HepG2 (cell line): ENCODE measurements around the gene LCE5A. TPM values are rescaled to one million over a fixed set of nuclear protein-coding genes. Genes with fewer than 3 reads are reported as not detected.

Experiments used
- ATAC-seq: fragments of 200-7000 bp; cut with Tn5 transposase; 3 replicates; pipeline ENCODE4 v1.9.1; 2020; ENCODE audit warnings: mild to moderate bottlenecking, moderate library complexity
- Bru-seq: library from RNA; stranded (reverse); fragments of 400-500 nt; gene quantifications from one replicate; lab custom pipeline; 2021; lab: Mats Ljungman, UMichigan
- BruChase-seq, 2 experiments: library from RNA; stranded (reverse); fragments of 400-500 nt; gene quantifications; one replicate each; lab custom pipeline; 2021; lab: Mats Ljungman, UMichigan
- BruUV-seq: library from RNA; stranded (reverse); fragments of 400-500 nt; replicated peaks from 2 replicates; lab custom pipeline; 2021; lab: Mats Ljungman, UMichigan
- CTCF ChIA-PET: fragments of 300-600 bp; formaldehyde crosslinking; extraction: SDS; loops from one replicate; lab custom pipeline; 2021; ENCODE audit warnings: low total read pairs, inconsistent platforms, low intra/inter-chr PET ratio; lab: Yijun Ruan, JAX
- POLR2A ChIA-PET: fragments of 350-600 bp; sonication (Branson Sonifier 250); formaldehyde crosslinking; loops from one replicate; lab custom pipeline; 2020; ENCODE audit warnings: antibody characterized with exemption, inconsistent platforms; lab: Yijun Ruan, JAX
- DNase-seq: peaks from one replicate; pipeline ENCODE4 v3.0.0-alpha.2; 2015; ENCODE audit warnings: low spot score
- FAIRE-seq: peaks from 3 replicates; lab custom pipeline; 2011; peaks lifted over from hg19 to GRCh38; lab: Jason Lieb, UNC
- H2AFZ ChIP-seq: one replicate; pipeline ENCODE4 v1.6.1; 2011; ENCODE audit warnings: low read length, inconsistent platforms
- H3K27ac ChIP-seq: fragments of 300-600 bp; 3 replicates; pipeline ENCODE4 v1.8.0; 2011; ENCODE audit warnings: mixed run types, mild to moderate bottlenecking, mixed read lengths, low read length, inconsistent platforms; ENCODE audit not compliant: insufficient read depth; ENCODE audit errors: extremely low read length
- H3K27me3 ChIP-seq, 2 experiments: fragments of 200-600 bp in 1 of 2; 2 replicates in 1 of 2; 3 replicates in 1 of 2; pipeline versions ENCODE4 v1.6.0 to v1.8.0; 2011; ENCODE audit warnings: low read length in 2 of 2, mild to moderate bottlenecking in 2 of 2, moderate library complexity in 2 of 2, inconsistent platforms in 1 of 2; ENCODE audit not compliant: insufficient read depth in 2 of 2, control insufficient read depth in 1 of 2
- H3K36me3 ChIP-seq, 2 experiments: fragments of 200-600 bp in 1 of 2; replicated peaks in 1 of 2; 2 replicates in 1 of 2; 3 replicates in 1 of 2; pipeline versions ENCODE4 v1.5.1 to v1.8.0; 2011; ENCODE audit warnings: low read length in 2 of 2, inconsistent platforms in 1 of 2; ENCODE audit not compliant: insufficient read depth in 2 of 2, control insufficient read depth in 1 of 2
- H3K4me1 ChIP-seq: 2 replicates; pipeline ENCODE4 v1.5.1; 2012; ENCODE audit warnings: low read length, inconsistent platforms; ENCODE audit not compliant: insufficient read depth
- H3K4me2 ChIP-seq: 2 replicates; pipeline ENCODE4 v1.6.0; 2011; ENCODE audit warnings: low read depth, low read length, inconsistent platforms
- H3K4me3 ChIP-seq, 3 experiments: fragments of 200-600 bp in 1 of 3; sonication (generic), shearing (Covaris generic) in 1 of 3; replicated peaks in 1 of 3; 2 replicates each; pipeline ENCODE4 v1.5.1; 2011 to 2016; ENCODE audit warnings: low read length in 3 of 3, inconsistent platforms in 2 of 3, low read depth in 2 of 3, mild to moderate bottlenecking in 2 of 3, control low read depth in 1 of 3, mixed read lengths in 1 of 3; ENCODE audit not compliant: insufficient read depth in 1 of 3
- H3K79me2 ChIP-seq: one replicate; pipeline ENCODE4 v1.6.1; 2011; ENCODE audit warnings: low read length, inconsistent platforms; ENCODE audit not compliant: insufficient read depth
- H3K9ac ChIP-seq: 2 replicates; pipeline ENCODE4 v1.6.0; 2011; ENCODE audit warnings: mild to moderate bottlenecking, low read depth, low read length, inconsistent platforms; ENCODE audit not compliant: insufficient read depth
- H3K9me3 ChIP-seq: 2 replicates; pipeline ENCODE4 v1.5.1; 2012; ENCODE audit warnings: mild to moderate bottlenecking, low read length
- H4K20me1 ChIP-seq: 2 replicates; pipeline ENCODE4 v1.6.0; 2011; ENCODE audit warnings: inconsistent platforms, mild to moderate bottlenecking, low read length, moderate library complexity; ENCODE audit not compliant: insufficient read depth
- HNF4G ChIP-seq, 2 experiments: sonication (generic) in 1 of 2; formaldehyde crosslinking in 1 of 2; IDR thresholded peaks; 2 replicates each; pipeline versions ENCODE4 v1.4.0 to v1.6.1; 2011 to 2020; ENCODE audit warnings: borderline replicate concordance in 2 of 2, low read depth in 2 of 2, mild to moderate bottlenecking in 2 of 2, low read length in 1 of 2, missing genetic modification reagents in 1 of 2, moderate library complexity in 1 of 2
- SAP130 ChIP-seq: IDR thresholded peaks from 2 replicates; pipeline ENCODE4 v1.6.1; 2016; ENCODE audit warnings: low read depth
- TCF7 ChIP-seq: sonication (generic); IDR thresholded peaks from 2 replicates; pipeline ENCODE4 v1.6.1; 2016; ENCODE audit warnings: antibody characterized with exemption, low read depth
- ZNF136 ChIP-seq: sonication (generic); formaldehyde crosslinking; IDR thresholded peaks from 2 replicates; pipeline ENCODE4 v1.8.1; 2022; ENCODE audit warnings: low read depth, mild to moderate bottlenecking, moderate library complexity, missing genetic modification reagents
- ZNF160 ChIP-seq: sonication (generic); formaldehyde crosslinking; IDR thresholded peaks from 2 replicates; pipeline ENCODE4 v1.8.0; 2022; ENCODE audit warnings: mild to moderate bottlenecking, inconsistent platforms, missing genetic modification reagents
- ZNF251 ChIP-seq: sonication (generic); formaldehyde crosslinking; IDR thresholded peaks from 2 replicates; pipeline ENCODE4 v1.9.0; 2021; ENCODE audit warnings: mild to moderate bottlenecking, missing genetic modification reagents
- ZNF674 ChIP-seq: sonication (generic); formaldehyde crosslinking; IDR thresholded peaks from 2 replicates; pipeline ENCODE4 v1.5.0; 2020; ENCODE audit warnings: low read depth, mild to moderate bottlenecking, missing genetic modification reagents
- ZNF724P ChIP-seq: sonication (generic); formaldehyde crosslinking; IDR thresholded peaks from 2 replicates; pipeline ENCODE4 v1.8.0; 2022; ENCODE audit warnings: missing genetic modification reagents, borderline replicate concordance
- WGBS: methylation state at CpG from one replicate; pipeline ENCODE4 v1.1.6; 2017; ENCODE audit warnings: low lambda C conversion rate; 5-methylcytosine and 5-hydroxymethylcytosine counted together
- in situ Hi-C: cut with HindIII; loops from 2 replicates; pipeline ENCODE4 v1.10.0; 2017; ENCODE audit warnings: low pct_unique_long_range_greater_than_20kb; ENCODE audit not compliant: extremely low pct_ligation_motif_present
- intact Hi-C: fragments of 100-400 bp; cut with micrococcal nuclease; formaldehyde crosslinking; loops from one replicate; pipeline ENCODE4 v1.10.0; 2022; ENCODE audit not compliant: unreplicated experiment
- long read RNA-seq, 2 experiments: library from RNA in 1 of 2; library from polyadenylated mRNA in 1 of 2; stranded (forward) in 1 of 2; unstranded in 1 of 2; transcript quantifications; one replicate each; pipeline ENCODE4 v2.0.0, GENCODE V29; 2019 to 2022
- polyA minus RNA-seq, 3 experiments: library from RNA; depleted of rRNA, polyadenylated mRNA; stranded (reverse); fragments of >200 nt; gene quantifications; 2 replicates each; pipeline ENCODE4 v1.2.3, GENCODE V29; 2011; ENCODE audit warnings: low replicate concordance in 1 of 3
- polyA plus RNA-seq, 8 experiments: library from polyadenylated mRNA; depleted of rRNA in 3 of 8; stranded (reverse) in 7 of 8; unstranded in 1 of 8; fragments of >200 nt; fragmentation: Illumina TruSeq in 4 of 8; extraction: Trizol in 4 of 8; gene quantifications; 2 replicates each; pipeline versions ENCODE4 v1.2.1 to v1.2.3, GENCODE V29; 2011 to 2016; ENCODE audit warnings: low read depth in 4 of 8, missing spikeins in 1 of 8, mixed read lengths in 1 of 8; ENCODE audit not compliant: insufficient read depth in 1 of 8
- total RNA-seq, 5 experiments: library from RNA; depleted of rRNA; stranded (reverse); fragments of >200 nt; fragmentation: Illumina TruSeq; extraction: Trizol; gene quantifications; 2 replicates each; pipeline ENCODE4 v1.2.3, GENCODE V29; 2016; ENCODE audit warnings: low read depth in 1 of 5
- TF ChIP-seq, protein P1 (sequence below): sonication (generic); formaldehyde crosslinking; IDR thresholded peaks from 2 replicates; pipeline ENCODE4 v1.4.0; 2020; ENCODE audit warnings: mild to moderate bottlenecking, missing genetic modification reagents, borderline replicate concordance
- TF ChIP-seq, protein P2 (sequence below): sonication (generic); formaldehyde crosslinking; IDR thresholded peaks from 2 replicates; pipeline ENCODE4 v1.5.0; 2020; ENCODE audit warnings: missing genetic modification reagents

The LCE5A gene, protein sequence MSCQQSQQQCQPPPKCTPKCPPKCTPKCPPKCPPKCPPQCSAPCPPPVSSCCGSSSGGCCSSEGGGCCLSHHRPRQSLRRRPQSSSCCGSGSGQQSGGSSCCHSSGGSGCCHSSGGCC
- total RNA-seq (2016; rRNA removed; fragmentation: Illumina TruSeq; extraction: Trizol) (not detected in 2 replicates), polyA plus RNA-seq (2011; rRNA removed) (not detected in 2 replicates), polyA minus RNA-seq (2011; rRNA and poly(A)+ RNA removed; ENCODE audit: low replicate concordance) (not detected in 2 replicates), Bru-seq, nascent RNA (not detected), BruChase-seq, experiment 1, labeled RNA remaining after a 6-hour chase (not detected), BruChase-seq, experiment 2, labeled RNA remaining after a 2-hour chase (not detected)
- total RNA-seq (2016; cell fraction: cytosol; rRNA removed; fragmentation: Illumina TruSeq; extraction: Trizol; ENCODE audit: low read depth), result not detected in 2 replicates
- total RNA-seq (2016; cell fraction: insoluble cytoplasmic fraction; rRNA removed; fragmentation: Illumina TruSeq; extraction: Trizol), result not detected in 2 replicates
- not detected in 2 replicates for total RNA-seq (2016; cell fraction: membrane; rRNA removed; fragmentation: Illumina TruSeq; extraction: Trizol)
- not detected in 2 replicates for total RNA-seq (2016; cell fraction: nucleus; rRNA removed; fragmentation: Illumina TruSeq; extraction: Trizol)
- polyA plus RNA-seq (2011; cell fraction: cytosol; rRNA removed), result not detected in 2 replicates
- polyA plus RNA-seq (2011; cell fraction: nucleus; rRNA removed), result not detected in 2 replicates
- not detected in 2 replicates for polyA plus RNA-seq (2012)
- polyA plus RNA-seq (2016; cell fraction: cytosol; fragmentation: Illumina TruSeq; extraction: Trizol; ENCODE audit: low read depth), result not detected in 2 replicates
- polyA plus RNA-seq (2016; cell fraction: insoluble cytoplasmic fraction; fragmentation: Illumina TruSeq; extraction: Trizol; ENCODE audit: low read depth), result not detected in 2 replicates
- polyA plus RNA-seq (2016; cell fraction: membrane; fragmentation: Illumina TruSeq; extraction: Trizol; ENCODE audit: low read depth), result not detected in 2 replicates
- not detected in 2 replicates for polyA plus RNA-seq (2016; cell fraction: nucleus; fragmentation: Illumina TruSeq; extraction: Trizol; ENCODE audit: insufficient read depth, low read depth)
- not detected in 2 replicates for polyA minus RNA-seq (2011; cell fraction: cytosol; rRNA and poly(A)+ RNA removed)
- polyA minus RNA-seq (2011; cell fraction: nucleus; rRNA and poly(A)+ RNA removed), result not detected in 2 replicates
- long read RNA-seq, experiment 1, result 0 reads
- long read RNA-seq, experiment 2, result 0 reads

DNA sequence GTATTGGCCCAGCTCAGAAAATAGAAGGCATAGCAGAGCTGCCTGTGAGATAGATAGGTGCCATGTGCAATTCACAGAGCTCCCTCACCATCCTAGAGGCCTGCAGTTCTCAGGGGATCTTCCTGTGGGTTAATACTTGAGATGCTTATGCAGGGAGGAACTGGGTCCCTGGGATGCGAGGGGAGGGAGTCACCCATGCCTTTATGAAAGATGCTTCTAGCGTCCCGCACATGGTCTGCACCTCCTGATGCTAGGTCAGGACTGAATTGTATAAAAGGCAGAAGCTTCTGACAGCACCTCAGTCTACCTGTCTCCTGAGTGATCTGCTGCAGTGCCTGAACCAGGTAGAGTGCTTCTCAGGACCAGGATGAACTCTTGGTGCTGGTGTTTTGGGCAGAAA, at the start of gene LCE5A:
Gene LCE5A, plus strand, starts transcription at position 301 of the 400 bp plus-strand sequence. CDS start 732 bp downstream, outside the sequence.
- FAIRE-seq, result no peak
- POLR2A ChIA-PET, result no interaction called here
- TF ChIP-seq, protein P1, sequence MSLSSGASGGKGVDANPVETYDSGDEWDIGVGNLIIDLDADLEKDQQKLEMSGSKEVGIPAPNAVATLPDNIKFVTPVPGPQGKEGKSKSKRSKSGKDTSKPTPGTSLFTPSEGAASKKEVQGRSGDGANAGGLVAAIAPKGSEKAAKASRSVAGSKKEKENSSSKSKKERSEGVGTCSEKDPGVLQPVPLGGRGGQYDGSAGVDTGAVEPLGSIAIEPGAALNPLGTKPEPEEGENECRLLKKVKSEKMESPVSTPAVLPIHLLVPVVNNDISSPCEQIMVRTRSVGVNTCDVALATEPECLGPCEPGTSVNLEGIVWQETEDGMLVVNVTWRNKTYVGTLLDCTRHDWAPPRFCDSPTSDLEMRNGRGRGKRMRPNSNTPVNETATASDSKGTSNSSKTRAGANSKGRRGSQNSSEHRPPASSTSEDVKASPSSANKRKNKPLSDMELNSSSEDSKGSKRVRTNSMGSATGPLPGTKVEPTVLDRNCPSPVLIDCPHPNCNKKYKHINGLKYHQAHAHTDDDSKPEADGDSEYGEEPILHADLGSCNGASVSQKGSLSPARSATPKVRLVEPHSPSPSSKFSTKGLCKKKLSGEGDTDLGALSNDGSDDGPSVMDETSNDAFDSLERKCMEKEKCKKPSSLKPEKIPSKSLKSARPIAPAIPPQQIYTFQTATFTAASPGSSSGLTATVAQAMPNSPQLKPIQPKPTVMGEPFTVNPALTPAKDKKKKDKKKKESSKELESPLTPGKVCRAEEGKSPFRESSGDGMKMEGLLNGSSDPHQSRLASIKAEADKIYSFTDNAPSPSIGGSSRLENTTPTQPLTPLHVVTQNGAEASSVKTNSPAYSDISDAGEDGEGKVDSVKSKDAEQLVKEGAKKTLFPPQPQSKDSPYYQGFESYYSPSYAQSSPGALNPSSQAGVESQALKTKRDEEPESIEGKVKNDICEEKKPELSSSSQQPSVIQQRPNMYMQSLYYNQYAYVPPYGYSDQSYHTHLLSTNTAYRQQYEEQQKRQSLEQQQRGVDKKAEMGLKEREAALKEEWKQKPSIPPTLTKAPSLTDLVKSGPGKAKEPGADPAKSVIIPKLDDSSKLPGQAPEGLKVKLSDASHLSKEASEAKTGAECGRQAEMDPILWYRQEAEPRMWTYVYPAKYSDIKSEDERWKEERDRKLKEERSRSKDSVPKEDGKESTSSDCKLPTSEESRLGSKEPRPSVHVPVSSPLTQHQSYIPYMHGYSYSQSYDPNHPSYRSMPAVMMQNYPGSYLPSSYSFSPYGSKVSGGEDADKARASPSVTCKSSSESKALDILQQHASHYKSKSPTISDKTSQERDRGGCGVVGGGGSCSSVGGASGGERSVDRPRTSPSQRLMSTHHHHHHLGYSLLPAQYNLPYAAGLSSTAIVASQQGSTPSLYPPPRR, result no peak
- TF ChIP-seq, protein P2, sequence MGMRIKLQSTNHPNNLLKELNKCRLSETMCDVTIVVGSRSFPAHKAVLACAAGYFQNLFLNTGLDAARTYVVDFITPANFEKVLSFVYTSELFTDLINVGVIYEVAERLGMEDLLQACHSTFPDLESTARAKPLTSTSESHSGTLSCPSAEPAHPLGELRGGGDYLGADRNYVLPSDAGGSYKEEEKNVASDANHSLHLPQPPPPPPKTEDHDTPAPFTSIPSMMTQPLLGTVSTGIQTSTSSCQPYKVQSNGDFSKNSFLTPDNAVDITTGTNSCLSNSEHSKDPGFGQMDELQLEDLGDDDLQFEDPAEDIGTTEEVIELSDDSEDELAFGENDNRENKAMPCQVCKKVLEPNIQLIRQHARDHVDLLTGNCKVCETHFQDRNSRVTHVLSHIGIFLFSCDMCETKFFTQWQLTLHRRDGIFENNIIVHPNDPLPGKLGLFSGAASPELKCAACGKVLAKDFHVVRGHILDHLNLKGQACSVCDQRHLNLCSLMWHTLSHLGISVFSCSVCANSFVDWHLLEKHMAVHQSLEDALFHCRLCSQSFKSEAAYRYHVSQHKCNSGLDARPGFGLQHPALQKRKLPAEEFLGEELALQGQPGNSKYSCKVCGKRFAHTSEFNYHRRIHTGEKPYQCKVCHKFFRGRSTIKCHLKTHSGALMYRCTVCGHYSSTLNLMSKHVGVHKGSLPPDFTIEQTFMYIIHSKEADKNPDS (CRISPR knock-in tag), result no peak
- TF ChIP-seq ZNF724P (CRISPR knock-in tag) (no peak), HNF4G (IDR thresholded peaks at IDR 0.05; ENCODE audit: borderline replicate concordance, low read depth, low read length) (no peak), HNF4G (CRISPR knock-in tag; IDR thresholded peaks at IDR 0.05; ENCODE audit: borderline replicate concordance, low read depth) (no peak), ZNF136 (no peak), SAP130 (CRISPR knock-in tag) (no peak), ZNF160 (CRISPR knock-in tag) (no peak), ZNF251 (CRISPR knock-in tag) (no peak), TCF7 (no peak), ZNF674 (CRISPR knock-in tag) (no peak)

More for the DNA sequence above, at the start of gene LCE5A:
- Histone ChIP-seq H3K27ac (no peak within 1 kb of the TSS), H3K79me2 (no peaks in the 10 kb centered on the region), H3K4me3 (no peak within 1 kb of the TSS), H3K4me2 (no peak within 1 kb of the TSS), H4K20me1 (no peaks in the 10 kb centered on the region), H3K9me3 (no peaks in the 10 kb centered on the region), H3K9ac (no peak within 1 kb of the TSS), H2AFZ (no peak within 1 kb of the TSS), H3K36me3 (no peaks in the 10 kb centered on the region), H3K4me1 (no peaks in the 10 kb centered on the region), H3K27me3 (peaks cover 1 to 28% of the 10 kb centered on the region in 2 experiments; a peak in 4 of 5 replicates)
- CTCF ChIA-PET, result no interaction called here
- no TSS peak for BruUV-seq
- ATAC-seq (no peak), DNase-seq (no peak)
- in situ Hi-C loops, result no loop called here
- 5% methylated on average over 3 of the region's 3 CpGs for WGBS
- intact Hi-C loops, result no loop called here
